Measurements from ENCODE around the gene SP3.

DNA sequence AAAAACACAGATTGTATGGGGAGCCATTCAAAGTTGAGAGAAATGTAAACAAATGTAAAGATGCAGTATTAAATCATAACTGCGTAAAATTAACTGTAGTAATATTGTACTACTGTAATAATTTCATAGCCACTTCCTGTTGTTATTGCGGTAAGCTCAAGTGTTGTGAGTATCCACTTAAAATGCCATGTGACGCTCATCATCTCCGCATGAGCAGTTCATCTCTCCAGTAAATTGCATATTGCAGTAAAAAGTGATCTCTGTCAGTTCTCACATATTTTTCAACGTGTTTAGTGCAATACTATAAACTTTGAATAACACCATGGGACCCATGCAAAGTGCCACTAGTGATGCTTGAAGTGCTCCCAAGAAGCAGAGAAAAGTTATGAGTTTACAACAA lies 41.8 kb upstream of the SP3 start:
- TF ChIP-seq EZH2phosphoT487 (IDR thresholded peaks at IDR 0.05; ENCODE audit: borderline replicate concordance, low read length), result no peak
- TF ChIP-seq, protein P1, sequence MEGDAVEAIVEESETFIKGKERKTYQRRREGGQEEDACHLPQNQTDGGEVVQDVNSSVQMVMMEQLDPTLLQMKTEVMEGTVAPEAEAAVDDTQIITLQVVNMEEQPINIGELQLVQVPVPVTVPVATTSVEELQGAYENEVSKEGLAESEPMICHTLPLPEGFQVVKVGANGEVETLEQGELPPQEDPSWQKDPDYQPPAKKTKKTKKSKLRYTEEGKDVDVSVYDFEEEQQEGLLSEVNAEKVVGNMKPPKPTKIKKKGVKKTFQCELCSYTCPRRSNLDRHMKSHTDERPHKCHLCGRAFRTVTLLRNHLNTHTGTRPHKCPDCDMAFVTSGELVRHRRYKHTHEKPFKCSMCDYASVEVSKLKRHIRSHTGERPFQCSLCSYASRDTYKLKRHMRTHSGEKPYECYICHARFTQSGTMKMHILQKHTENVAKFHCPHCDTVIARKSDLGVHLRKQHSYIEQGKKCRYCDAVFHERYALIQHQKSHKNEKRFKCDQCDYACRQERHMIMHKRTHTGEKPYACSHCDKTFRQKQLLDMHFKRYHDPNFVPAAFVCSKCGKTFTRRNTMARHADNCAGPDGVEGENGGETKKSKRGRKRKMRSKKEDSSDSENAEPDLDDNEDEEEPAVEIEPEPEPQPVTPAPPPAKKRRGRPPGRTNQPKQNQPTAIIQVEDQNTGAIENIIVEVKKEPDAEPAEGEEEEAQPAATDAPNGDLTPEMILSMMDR (IDR thresholded peaks at IDR 0.05; ENCODE audit: low read depth, low read length, poor library complexity, severe bottlenecking), result no peak
